Panc1 (cell line): ENCODE data around the gene ST3GAL2. TPM values are rescaled to one million over a fixed set of nuclear protein-coding genes. Genes with fewer than 3 reads are reported as not detected.

ENCODE experiments used
- ATAC-seq: fragments of 200-7000 bp; cut with Tn5 transposase; 2 replicates; pipeline ENCODE4 v1.9.1; 2020; ENCODE audit warnings: mild to moderate bottlenecking, moderate library complexity
- BruUV-seq: library from RNA; stranded (reverse); fragments of 400-500 nt; replicated peaks from 2 replicates; lab custom pipeline; 2021; lab: Mats Ljungman, UMichigan
- CTCF ChIA-PET: fragments of 300-600 bp; sonication (Branson Sonifier 250); formaldehyde crosslinking; loops from one replicate; lab custom pipeline; 2022; ENCODE audit warnings: antibody characterized with exemption; lab: Charles Lee
- POLR2A ChIA-PET: fragments of 300-600 bp; sonication (Branson Sonifier 250); formaldehyde crosslinking; loops from one replicate; lab custom pipeline; 2022; ENCODE audit warnings: antibody characterized with exemption; lab: Charles Lee
- DNase-seq: peaks from one replicate; pipeline ENCODE4 v3.0.0-alpha.2; 2010; ENCODE audit warnings: low read depth, low spot score
- H3K27ac ChIP-seq: 2 replicates; pipeline ENCODE4 v1.5.1; 2011; ENCODE audit warnings: mild to moderate bottlenecking, low read length, inconsistent platforms
- H3K27me3 ChIP-seq: fragments of 200-500 bp; sonication (Bioruptor generic); 2 replicates; pipeline ENCODE4 v1.6.0; 2014; ENCODE audit warnings: low read length, inconsistent platforms; ENCODE audit not compliant: control insufficient read depth, insufficient read depth
- H3K36me3 ChIP-seq: fragments of 200-500 bp; sonication (Bioruptor generic); 2 replicates; pipeline ENCODE4 v1.5.1; 2014; ENCODE audit warnings: inconsistent platforms, mild to moderate bottlenecking, low read length, moderate library complexity; ENCODE audit not compliant: control insufficient read depth, insufficient read depth
- H3K4me1 ChIP-seq: 2 replicates; pipeline ENCODE4 v1.5.1; 2011; ENCODE audit warnings: inconsistent platforms, mild to moderate bottlenecking, low read length, moderate library complexity; ENCODE audit not compliant: control insufficient read depth, insufficient read depth
- H3K4me3 ChIP-seq, 2 experiments: 2 replicates each; pipeline ENCODE4 v1.5.1; 2011 to 2012; ENCODE audit warnings: low read depth in 2 of 2, low read length in 2 of 2, mild to moderate bottlenecking in 2 of 2, inconsistent platforms in 1 of 2, moderate library complexity in 1 of 2
- H3K9me3 ChIP-seq: fragments of 200-500 bp; sonication (Bioruptor generic); 2 replicates; pipeline ENCODE4 v1.5.1; 2014; ENCODE audit warnings: low read depth, mild to moderate bottlenecking, inconsistent platforms, low read length, moderate library complexity; ENCODE audit not compliant: control insufficient read depth, insufficient read depth
- POLR2AphosphoS5 ChIP-seq: IDR thresholded peaks from 2 replicates; pipeline ENCODE4 v1.6.1; 2012; ENCODE audit warnings: mild to moderate bottlenecking, low read depth, low read length, moderate library complexity
- SIN3A ChIP-seq: IDR thresholded peaks from 2 replicates; pipeline ENCODE4 v1.6.1; 2012; ENCODE audit warnings: low read depth, mild to moderate bottlenecking, low read length, moderate library complexity, borderline replicate concordance; ENCODE audit not compliant: insufficient read depth
- TCF7L2 ChIP-seq: IDR thresholded peaks from 2 replicates; pipeline ENCODE4 v1.6.1; 2011; ENCODE audit warnings: mild to moderate bottlenecking, low read depth, low read length, inconsistent platforms
- in situ Hi-C: cut with HindIII; loops from 2 replicates; pipeline ENCODE4 v1.10.0; 2016; ENCODE audit warnings: low sequenced_read_pairs, low pct_unique_long_range_greater_than_20kb
- intact Hi-C: fragments of 100-400 bp; cut with micrococcal nuclease; formaldehyde crosslinking; loops from one replicate; pipeline ENCODE4 v1.10.0; 2022; ENCODE audit not compliant: unreplicated experiment
- total RNA-seq: library from RNA; stranded (reverse); gene quantifications from one replicate; pipeline ENCODE4 v1.2.1, GENCODE V29; 2021; ENCODE audit not compliant: unreplicated experiment
- TF ChIP-seq, protein P1 (sequence below): fragments of 450-650 bp; IDR thresholded peaks from 2 replicates; pipeline ENCODE4 v1.5.1; 2017; ENCODE audit warnings: mild to moderate bottlenecking
- TF ChIP-seq, protein P2 (sequence below), 2 experiments: IDR thresholded peaks; 2 replicates each; pipeline ENCODE4 v1.6.1; 2011 to 2012; ENCODE audit warnings: low read depth in 2 of 2, control low read depth in 1 of 2, low read length in 1 of 2, mild to moderate bottlenecking in 1 of 2, moderate library complexity in 1 of 2; ENCODE audit not compliant: insufficient read depth in 1 of 2

ST3GAL2 gene
- total RNA-seq, 1 experiment from 2014 or later, result 84.2 TPM

DNA sequence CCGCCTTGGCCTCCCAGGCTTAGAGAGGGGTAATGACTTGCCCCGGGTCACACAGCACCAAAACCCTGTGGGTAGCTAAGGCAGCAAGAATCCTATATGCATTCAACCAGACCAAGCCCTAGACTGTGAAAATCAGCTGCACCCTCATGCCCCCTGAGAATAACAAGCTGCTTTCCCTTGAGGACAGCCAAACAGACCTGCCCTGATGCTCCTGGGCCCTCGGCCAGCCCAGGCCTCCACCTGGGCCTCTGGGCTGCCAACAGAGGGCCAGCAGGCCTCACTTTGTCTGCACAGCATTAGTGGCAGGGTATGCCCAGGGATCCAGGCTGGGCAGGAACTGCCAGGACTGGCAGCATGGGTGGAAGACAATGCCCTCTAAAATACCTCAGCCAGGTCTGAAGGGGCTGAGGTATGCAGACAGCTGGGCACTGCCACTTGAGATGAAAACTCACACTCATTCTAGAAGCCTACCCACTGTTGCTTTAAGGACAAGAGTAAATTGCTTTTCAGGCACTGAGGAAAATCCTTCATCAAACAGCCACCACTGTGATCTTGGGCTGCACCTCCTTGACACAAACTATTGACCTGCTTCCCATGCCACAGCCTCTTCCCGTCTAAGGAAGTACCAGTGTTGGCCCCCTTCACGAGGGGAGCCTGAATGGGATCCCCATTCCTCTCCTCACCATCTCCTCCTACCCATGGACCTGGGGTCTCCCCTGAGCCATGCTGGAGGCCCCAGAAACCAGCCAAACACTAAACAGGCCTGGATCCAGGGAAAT, 8.8 kb downstream of the ST3GAL2 start:
- TF ChIP-seq SIN3A (no peak), TCF7L2 (no peak), POLR2AphosphoS5 (no peak)
- TF ChIP-seq, protein P1, sequence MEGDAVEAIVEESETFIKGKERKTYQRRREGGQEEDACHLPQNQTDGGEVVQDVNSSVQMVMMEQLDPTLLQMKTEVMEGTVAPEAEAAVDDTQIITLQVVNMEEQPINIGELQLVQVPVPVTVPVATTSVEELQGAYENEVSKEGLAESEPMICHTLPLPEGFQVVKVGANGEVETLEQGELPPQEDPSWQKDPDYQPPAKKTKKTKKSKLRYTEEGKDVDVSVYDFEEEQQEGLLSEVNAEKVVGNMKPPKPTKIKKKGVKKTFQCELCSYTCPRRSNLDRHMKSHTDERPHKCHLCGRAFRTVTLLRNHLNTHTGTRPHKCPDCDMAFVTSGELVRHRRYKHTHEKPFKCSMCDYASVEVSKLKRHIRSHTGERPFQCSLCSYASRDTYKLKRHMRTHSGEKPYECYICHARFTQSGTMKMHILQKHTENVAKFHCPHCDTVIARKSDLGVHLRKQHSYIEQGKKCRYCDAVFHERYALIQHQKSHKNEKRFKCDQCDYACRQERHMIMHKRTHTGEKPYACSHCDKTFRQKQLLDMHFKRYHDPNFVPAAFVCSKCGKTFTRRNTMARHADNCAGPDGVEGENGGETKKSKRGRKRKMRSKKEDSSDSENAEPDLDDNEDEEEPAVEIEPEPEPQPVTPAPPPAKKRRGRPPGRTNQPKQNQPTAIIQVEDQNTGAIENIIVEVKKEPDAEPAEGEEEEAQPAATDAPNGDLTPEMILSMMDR, result no peak
- TF ChIP-seq, protein P2, sequence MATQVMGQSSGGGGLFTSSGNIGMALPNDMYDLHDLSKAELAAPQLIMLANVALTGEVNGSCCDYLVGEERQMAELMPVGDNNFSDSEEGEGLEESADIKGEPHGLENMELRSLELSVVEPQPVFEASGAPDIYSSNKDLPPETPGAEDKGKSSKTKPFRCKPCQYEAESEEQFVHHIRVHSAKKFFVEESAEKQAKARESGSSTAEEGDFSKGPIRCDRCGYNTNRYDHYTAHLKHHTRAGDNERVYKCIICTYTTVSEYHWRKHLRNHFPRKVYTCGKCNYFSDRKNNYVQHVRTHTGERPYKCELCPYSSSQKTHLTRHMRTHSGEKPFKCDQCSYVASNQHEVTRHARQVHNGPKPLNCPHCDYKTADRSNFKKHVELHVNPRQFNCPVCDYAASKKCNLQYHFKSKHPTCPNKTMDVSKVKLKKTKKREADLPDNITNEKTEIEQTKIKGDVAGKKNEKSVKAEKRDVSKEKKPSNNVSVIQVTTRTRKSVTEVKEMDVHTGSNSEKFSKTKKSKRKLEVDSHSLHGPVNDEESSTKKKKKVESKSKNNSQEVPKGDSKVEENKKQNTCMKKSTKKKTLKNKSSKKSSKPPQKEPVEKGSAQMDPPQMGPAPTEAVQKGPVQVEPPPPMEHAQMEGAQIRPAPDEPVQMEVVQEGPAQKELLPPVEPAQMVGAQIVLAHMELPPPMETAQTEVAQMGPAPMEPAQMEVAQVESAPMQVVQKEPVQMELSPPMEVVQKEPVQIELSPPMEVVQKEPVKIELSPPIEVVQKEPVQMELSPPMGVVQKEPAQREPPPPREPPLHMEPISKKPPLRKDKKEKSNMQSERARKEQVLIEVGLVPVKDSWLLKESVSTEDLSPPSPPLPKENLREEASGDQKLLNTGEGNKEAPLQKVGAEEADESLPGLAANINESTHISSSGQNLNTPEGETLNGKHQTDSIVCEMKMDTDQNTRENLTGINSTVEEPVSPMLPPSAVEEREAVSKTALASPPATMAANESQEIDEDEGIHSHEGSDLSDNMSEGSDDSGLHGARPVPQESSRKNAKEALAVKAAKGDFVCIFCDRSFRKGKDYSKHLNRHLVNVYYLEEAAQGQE (IDR thresholded peaks at IDR 0.05; ENCODE audit: insufficient read depth in 1 of 2, low read depth in 2 of 2, low read length in 1 of 2), result no peak
- DNase-seq (no peak), ATAC-seq (no peak)
- H3K27ac ChIP-seq, result peak overlapping the region; percentile 99
- in situ Hi-C loops, result no loop called here
- no peaks in the 10 kb centered on the region for H3K9me3 ChIP-seq
- ChIA-PET CTCF (no interaction called here), POLR2A (no interaction called here)
- no TSS peak for BruUV-seq
- H3K4me3 ChIP-seq, result no peak overlapping the region
- H3K4me1 ChIP-seq, result peaks cover 76% of the 10 kb centered on the region
- no peaks in the 10 kb centered on the region; the same call in 1 of the 2 replicates for H3K36me3 ChIP-seq
- no peaks in the 10 kb centered on the region for H3K27me3 ChIP-seq
- intact Hi-C loops, result no loop called here

DNA sequence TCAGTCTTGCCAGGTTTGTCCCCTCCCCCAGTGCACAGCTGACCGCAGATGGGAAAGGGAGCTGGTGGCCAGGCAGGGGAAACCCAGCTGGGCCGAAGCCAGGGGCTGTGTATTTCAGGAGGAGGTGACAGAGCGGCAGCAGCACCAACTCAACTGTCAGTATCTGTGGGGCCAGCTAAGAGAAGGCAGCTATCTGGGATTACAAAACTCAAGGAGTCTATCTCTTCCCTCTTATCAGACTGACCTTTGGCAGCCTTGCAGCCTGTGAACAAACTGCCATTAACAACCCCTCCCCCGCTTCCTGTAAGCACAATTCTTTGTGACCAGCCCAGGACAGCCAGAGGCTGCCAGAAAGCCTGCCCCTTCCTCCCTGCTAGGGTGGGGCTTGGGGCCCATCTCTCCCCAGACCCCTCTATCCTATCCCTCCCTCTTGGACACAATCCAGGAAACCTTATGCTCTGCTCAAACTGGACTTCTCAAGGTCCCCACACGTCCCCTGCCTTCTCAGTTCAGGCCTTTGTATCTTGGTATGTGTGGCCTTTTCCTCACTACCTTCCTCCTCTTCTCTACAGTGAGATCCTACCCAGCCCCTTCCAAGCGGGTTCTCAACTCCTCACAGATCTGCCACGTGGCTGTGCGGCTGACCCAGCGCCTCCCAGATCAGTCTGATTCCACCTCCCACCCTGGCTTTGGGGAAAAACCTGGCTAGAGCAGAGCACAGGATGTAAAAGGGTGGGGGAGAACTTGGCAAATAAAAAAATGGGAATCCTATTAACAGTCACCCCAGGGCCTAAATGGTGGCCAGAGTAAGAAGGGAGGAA, 10.5 kb downstream of the ST3GAL2 start:
- TF ChIP-seq TCF7L2 (peak; percentile 61), SIN3A (peak; percentile 86), POLR2AphosphoS5 (peak; percentile 81)
- TF ChIP-seq, protein P1, result no peak
- no peaks in the 10 kb centered on the region for H3K27me3 ChIP-seq
- POLR2A ChIA-PET, result interaction anchor here (0.7 kb wide), 1 partner anchor 150 kb away, joined by 6 read pairs; no protein-coding TSS in a partner anchor

More for the DNA sequence above, 10.5 kb downstream of the ST3GAL2 start:
- no peaks in the 10 kb centered on the region for H3K36me3 ChIP-seq
- CTCF ChIA-PET, result no interaction called here
- H3K4me3 ChIP-seq, result peak overlapping the region in 1 of 2 experiments; percentile 5; a peak in 2 of 4 replicates
- DNase-seq (peak; percentile 71), ATAC-seq (peak; percentile 84)
- no peaks in the 10 kb centered on the region for H3K9me3 ChIP-seq
- intact Hi-C loops (no loop called here), in situ Hi-C loops (no loop called here)
- BruUV-seq, result no TSS peak
- H3K4me1 ChIP-seq, result peaks cover 63% of the 10 kb centered on the region
- H3K27ac ChIP-seq, result peak overlapping the region; percentile 99
